ENCODE results near the gene C4orf51. TPM values are rescaled to one million over a fixed set of nuclear protein-coding genes. Genes with fewer than 3 reads are reported as not detected.

The C4orf51 gene
- total RNA-seq, 1 donor from 2014 or later, result not detected

DNA sequence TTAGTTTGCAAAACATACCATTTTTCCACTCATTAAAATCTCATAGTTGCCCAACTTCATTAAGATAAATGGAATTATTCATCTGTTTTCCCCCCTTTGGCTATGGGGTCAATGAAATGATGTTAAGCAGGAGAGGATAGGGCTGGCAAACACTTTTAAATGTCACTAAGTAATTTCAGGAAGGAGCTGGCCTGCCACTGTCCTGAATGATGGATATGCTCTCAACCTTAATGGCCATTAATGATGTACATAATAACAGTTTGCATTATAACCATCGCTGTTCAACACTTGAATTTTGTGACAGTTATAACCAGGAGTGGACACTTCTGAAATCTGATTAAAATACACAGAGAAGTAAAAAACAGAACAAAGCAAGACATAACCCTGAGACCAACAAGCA is 77.2 kb downstream of the C4orf51 start:
- DNase-seq (ENCODE audit: low spot score), result no peak

DNA sequence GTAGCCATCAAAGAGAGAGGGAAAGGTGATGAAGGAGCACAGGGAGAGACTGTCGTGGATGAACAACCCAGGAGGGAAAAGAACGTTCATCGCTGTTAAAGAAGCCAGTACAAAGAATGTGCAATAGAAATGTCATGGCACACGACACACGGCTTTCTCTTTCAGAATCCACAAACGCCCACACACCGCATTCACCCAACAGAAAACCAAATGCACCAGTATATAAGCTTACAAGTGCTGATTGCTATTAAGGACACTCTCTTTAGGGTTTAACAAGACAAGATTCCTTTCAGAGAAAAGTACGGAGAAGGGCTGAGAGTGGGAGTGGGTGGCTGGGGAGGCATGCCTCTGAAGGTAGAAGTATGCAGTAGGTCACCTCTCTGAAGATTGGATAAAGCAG is 80.2 kb downstream of the C4orf51 start:
- DNase-seq (ENCODE audit: low spot score), result no peak

DNA sequence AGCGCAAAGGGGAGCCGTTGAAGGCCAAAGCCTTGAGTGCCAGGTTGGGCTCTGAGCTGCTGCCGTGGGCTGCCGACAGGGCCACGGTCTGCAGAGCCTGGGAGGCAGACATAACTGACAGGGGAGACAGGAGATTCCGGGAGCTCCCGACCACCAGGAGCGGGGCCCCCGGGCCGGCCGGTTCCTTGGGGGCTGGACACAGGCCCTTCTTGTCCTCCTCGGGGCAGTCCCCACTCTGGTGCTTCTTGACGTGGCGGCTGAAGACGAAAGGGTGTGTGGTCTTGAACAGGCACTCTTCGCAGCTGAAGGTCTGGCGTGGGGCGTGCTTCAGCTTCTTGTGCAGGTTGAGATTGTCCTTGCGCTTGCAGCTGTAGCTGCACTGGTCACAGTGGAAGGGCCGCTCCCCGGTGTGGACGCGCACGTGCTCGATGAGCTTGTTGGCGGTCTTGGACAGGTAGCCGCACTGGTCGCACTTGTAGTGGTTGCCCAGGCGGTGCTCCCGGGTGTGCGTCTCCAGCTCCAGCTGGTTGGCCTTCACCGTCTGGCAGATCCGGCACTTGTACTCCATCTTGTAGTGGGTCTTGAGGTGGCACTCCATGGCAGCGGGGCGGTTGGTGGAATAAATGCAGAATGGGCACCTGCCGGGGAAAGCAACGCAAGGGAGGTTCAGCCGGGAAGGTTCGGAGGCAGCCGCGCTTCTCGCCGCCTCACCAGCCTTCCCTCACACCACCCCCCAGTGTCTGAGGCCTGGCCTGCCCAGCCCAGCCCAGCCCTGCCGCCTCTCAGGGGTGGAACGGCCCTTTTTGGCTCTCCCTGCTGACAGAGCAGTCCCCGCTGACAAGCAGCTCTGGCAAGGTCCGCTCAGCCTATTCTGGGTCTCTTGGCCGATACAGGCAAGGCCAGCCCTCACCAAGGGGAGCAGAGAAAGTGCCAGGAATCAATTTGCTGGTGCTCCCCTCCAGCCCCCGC is 81.3 kb downstream of the C4orf51 start:
- no peak for DNase-seq (ENCODE audit: low spot score)

DNA sequence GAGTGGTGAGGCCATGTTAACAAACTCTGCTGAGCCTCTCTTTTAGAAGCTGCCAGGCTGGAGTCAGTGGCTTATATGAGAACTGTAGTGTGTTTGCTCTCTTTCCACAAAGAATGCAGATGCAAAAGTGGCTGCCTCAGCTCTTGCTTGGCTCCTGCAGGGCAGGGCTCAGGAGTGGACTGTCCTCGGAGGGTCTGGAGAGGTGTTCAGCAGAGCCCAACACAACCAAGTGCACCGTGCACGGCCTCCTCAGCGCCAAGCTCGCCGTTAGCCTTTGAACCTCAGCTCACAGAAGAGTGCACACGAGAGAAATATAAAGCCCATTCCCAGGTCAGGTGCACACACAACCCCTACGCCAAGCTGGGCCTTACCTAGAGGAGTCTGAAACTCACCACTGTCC is 82.8 kb downstream of the C4orf51 start:
- DNase-seq (ENCODE audit: low spot score), result no peak

DNA sequence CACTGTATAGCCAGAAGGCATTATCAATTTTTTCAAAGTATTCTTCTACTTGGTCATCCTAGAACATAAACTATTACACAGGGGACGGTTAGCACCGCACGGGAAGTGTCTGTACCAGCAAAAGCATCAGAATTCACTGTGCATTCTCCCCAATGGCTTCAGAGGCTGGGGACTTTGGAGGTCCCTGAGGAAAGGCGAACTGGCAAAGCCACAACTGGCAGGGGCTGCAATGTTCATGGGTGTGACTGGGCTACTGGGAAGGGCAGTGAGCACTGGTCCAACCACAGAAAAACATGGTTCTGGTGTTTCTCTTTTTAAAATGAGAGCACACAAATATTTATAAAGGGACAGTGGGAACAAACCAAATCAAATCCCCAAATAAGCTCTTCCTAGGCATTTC is 83.5 kb downstream of the C4orf51 start:
- DNase-seq (ENCODE audit: low spot score), result no peak

DNA sequence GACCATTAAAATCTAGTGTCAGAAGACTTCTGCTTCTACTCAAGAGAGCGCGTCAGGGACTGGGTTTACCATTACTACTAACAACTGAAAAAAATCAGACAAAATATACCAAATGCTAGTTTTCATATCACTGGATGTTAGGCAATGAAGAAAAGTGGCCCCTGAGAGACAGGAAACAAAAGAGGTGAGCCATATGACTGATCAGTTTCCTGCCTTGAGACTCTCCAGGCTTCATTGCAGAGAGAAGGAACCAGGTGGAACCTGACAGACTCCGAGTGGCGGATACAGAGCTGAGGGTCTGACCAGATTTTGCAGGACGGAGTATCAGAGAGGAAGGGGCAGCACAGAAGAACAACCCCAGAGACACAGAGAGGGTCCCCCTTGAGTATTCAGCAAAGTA is 86.3 kb downstream of the C4orf51 start:
- DNase-seq (ENCODE audit: low spot score), result no peak

DNA sequence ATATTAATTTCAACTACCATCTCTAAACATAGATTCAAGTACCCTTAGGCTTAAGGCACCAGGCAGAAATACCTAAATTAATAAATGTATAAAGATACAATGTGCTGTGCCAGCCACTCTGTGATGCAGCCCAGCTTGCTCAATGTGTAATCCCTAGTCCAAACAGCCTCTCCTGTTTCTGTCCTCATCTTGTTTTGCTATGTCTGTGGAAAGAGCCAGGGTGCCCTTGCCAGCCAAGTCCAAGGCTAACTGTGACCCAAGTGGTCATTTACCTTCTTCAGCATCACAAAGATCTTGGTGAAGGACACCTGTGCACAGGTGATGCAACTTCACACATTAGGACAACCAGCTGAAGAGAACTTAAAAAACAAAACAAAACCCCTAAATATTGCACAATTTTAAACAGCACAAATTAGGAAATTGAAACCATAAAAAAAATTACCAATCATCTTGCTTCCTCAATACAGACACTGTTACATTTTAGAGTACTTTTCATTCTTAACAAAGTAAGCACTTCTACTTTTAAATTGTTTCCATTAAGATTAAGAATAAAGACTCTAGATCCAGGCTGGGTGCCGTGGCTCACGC is 89.6 kb downstream of the C4orf51 start:
- DNase-seq (ENCODE audit: low spot score), result no peak

DNA sequence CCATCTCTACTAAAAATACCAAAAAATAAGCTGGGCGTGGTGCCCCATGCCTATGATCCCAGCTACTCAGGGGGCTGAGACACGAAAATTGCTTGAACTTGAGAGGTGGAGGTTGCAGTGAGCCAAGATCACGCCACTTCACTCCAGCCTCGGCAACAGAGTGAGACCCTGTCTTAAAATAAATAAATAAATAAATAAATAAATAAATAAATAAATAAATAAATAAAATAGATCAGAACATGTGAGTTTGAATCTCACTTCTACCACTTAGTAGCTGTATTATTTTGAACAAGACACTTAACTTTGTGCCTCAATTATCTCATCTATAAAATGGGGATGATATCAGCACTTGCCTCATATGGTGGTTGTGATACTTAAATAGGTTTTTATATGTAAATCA is 90.2 kb downstream of the C4orf51 start:
- DNase-seq (ENCODE audit: low spot score), result no peak

DNA sequence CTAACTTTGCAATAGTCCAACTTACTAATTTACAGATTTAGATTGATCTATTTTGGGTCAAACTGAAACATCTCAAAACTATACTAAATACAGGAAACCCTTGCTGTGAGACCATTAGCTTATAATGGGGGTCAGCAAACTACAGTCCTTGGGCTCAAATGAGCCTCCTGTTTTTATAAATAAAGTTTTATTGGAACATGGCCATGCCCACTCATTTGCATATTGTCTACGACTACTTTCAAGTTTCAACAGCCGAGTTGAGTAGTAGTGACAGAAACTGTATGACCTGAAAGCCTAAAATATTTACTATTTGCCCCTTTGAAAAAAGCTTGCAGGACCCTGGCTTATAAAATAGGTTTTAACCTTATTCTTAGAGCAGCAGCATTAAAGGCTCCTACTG is 92.4 kb downstream of the C4orf51 start:
- no peak for DNase-seq (ENCODE audit: low spot score)

DNA sequence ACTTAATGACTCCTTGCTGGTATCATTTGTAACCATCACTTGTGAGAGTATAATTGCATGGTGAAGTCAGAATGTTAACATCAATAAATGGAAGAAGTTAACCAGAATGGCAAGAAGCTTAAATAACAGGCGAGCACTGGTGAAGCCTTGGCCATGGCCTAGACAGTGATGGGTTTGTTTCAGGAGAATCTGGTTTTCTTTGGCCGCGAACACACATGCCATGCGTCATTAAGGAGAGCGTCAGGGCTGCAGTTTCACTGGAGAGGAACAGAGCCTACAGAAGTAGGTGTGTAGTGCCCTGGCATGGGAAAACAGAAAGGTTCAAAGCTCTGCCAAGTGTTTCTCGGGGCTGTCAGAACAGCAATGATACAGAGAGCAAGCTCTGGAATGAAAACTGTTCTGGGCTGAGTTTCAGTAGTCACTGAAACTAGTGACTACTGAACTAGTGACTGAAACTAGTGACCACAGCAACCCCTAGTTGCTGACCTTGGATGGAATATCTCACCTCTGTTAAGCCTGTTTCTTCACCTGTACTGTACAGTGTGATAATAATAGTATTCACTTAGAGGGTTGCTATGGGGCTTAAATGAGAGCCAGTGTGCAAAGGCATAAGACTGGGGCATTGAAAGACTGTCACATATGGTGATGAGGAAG is 93.8 kb downstream of the C4orf51 start:
- DNase-seq (ENCODE audit: low spot score), result peak; percentile 50

DNA sequence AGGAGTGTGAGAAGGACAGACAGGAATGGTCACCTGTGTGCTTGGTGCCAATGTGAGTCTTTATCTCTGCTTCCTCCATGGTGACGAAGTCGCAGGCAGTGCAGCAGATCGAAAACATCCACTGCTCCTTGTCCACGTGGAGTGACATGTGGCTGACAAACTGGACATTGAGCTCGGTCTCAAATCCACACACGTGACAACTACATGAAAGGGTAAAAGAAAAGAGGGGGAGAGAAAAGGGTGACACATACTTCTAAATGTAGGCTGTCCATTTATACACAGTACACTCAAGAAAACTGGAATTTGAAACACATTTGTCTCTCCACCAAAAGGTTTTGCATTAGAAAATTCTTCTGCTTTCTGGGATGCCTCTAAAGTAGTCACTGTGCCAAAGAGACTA is 94.5 kb downstream of the C4orf51 start:
- DNase-seq (ENCODE audit: low spot score), result no peak

DNA sequence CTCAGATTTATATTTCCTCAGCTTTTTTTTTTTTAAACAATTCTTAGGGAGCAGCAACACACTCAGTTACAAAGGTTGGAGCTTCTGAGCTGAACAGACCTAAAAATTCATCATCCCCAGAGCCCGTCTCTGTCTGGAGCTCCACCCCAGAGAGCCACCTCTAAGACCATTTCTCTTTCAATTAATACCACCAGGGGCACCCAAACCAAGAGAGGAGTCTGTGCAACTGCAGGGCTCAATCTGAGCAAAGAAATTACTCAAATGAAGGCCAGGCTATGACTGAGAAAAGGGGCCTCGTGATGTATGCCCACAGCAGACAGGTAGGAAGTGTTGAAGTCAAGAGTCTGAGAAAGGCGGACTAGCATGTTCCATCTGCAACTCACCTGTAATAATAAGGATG is 95.5 kb downstream of the C4orf51 start:
- no peak for DNase-seq (ENCODE audit: low spot score)

DNA sequence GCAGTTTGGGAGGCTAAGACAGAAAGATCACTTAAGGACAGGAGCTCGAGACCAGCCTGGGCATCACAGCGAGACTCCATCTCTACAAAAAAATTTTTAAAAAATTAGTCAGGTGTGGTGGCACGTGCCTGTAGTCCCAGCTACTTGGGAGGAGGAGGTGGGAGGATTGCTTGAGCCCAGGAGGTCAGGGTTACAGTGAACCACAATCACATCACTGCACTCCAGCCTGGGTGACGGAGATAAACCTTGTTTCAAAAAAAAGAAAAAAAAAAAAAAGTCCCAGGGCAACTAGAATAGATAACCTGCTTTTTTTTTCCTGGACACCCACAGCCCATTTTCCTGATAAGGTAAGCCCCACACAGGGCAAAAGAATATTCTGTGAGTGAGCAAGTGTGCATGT is 96.3 kb downstream of the C4orf51 start:
- no peak for DNase-seq (ENCODE audit: low spot score)

DNA sequence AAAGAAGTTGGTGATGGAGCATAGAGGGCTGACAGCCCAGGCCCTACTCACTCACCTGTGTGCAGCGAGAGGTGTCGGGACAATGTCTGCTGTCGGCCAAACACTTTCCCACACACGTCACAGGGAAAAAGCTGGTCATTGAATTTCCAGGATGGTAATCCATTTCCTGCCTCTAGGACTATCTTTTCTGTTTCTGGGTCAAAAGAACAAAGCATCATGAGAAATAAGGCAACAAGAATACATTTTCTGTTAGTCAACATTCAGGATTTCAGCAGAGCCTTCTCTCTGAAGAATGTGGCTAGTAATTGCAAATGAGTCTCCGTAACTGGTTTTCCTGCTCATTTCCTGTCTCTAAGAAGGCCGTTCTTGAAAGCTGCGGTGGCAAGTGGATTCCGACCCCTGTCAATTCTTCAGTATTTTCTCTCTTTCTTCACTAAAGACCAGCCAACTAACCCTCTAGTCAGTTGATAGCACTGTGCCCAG is 99.4 kb downstream of the C4orf51 start:
- DNase-seq (ENCODE audit: low spot score), result no peak

DNA sequence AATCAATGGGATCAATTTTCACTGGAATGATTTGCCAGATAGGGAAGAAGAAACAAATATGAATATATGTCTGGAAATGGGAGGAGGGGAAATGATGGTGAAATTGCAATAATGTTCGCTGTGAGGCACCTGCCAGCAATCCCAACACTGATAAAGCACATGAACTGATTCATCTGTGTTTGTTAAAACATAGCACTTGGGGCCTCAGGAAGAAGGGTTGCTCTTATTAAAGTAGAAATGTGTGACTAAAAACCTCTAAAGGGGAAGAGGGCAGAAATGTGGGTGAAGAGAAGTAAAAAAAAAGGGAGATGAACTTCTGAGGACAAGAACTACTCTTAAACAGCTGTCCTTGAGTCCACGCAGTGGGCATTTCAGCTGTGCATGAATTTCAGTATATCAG is 101.4 kb downstream of the C4orf51 start:
- no peak for DNase-seq (ENCODE audit: low spot score)

Other genes with a start within 250 kb of the C4orf51 start
- 32.5 TPM for gene SMAD1, start 198.3 kb upstream of the C4orf51 start, total RNA-seq
- 17.3 TPM for gene MMAA, start 60.8 kb upstream of the C4orf51 start, total RNA-seq

All from mucosa of gallbladder (tissue), 1 donor.